WTC11 (cell line): ENCODE data around the gene TEKT5.

Experiments used
- MAX ChIP-seq: sonication (generic); formaldehyde crosslinking; IDR thresholded peaks from 2 replicates; pipeline ENCODE4 v1.8.0; 2022; ENCODE audit warnings: mild to moderate bottlenecking, missing genetic modification reagents
- TF ChIP-seq, protein P1 (sequence below): fragments of 200-600 bp; IDR thresholded peaks from 2 replicates; pipeline ENCODE4 v1.8.0; 2022; ENCODE audit warnings: antibody characterized with exemption

GRCh38 chr16:10610499-10611184 is 84.1 kb downstream of the TEKT5 start:
- TF ChIP-seq, protein P1, sequence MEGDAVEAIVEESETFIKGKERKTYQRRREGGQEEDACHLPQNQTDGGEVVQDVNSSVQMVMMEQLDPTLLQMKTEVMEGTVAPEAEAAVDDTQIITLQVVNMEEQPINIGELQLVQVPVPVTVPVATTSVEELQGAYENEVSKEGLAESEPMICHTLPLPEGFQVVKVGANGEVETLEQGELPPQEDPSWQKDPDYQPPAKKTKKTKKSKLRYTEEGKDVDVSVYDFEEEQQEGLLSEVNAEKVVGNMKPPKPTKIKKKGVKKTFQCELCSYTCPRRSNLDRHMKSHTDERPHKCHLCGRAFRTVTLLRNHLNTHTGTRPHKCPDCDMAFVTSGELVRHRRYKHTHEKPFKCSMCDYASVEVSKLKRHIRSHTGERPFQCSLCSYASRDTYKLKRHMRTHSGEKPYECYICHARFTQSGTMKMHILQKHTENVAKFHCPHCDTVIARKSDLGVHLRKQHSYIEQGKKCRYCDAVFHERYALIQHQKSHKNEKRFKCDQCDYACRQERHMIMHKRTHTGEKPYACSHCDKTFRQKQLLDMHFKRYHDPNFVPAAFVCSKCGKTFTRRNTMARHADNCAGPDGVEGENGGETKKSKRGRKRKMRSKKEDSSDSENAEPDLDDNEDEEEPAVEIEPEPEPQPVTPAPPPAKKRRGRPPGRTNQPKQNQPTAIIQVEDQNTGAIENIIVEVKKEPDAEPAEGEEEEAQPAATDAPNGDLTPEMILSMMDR = no peak
- no peak for TF ChIP-seq MAX (CRISPR knock-in tag)
